Measurements from ENCODE around the gene PADI6.

DNA sequence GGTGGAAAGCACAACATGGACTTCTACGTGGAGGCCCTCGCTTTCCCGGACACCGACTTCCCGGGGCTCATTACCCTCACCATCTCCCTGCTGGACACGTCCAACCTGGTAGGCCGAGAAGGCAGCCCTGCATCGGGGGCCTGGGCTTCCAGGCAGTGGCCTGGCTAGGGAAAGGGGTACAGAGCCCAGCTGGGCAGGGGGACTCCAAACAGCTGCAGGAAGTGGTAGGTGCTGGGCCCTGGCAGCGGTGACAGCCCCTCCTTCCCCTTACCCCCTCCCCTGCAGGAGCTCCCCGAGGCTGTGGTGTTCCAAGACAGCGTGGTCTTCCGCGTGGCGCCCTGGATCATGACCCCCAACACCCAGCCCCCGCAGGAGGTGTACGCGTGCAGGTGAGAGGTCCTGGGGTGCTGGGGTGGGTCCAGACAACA lies 30.0 kb upstream of the PADI6 start:
- TF ChIP-seq CTCF (IDR thresholded peaks at IDR 0.05): no peak
- no peak for TF ChIP-seq POLR2A (IDR thresholded peaks at IDR 0.05)
